IMR-90 (cell line): ENCODE results near the gene ADAMTS14. TPM values are rescaled to one million over a fixed set of nuclear protein-coding genes. Genes with fewer than 3 reads are reported as not detected.
A peak's percentile ranks its signal among the peaks of the same experiment; 100 is the strongest.

Experiments used
- ATAC-seq: fragments of 200-7000 bp; cut with Tn5 transposase; 2 replicates; pipeline ENCODE4 v1.9.1; 2020; ENCODE audit warnings: low read depth, mild to moderate bottlenecking, moderate library complexity
- BruUV-seq: library from RNA; stranded (reverse); fragments of 400-500 nt; replicated peaks from 2 replicates; lab custom pipeline; 2021; lab: Mats Ljungman, UMichigan
- CTCF ChIA-PET: fragments of 300-600 bp; formaldehyde crosslinking; extraction: SDS; loops from one replicate; lab custom pipeline; 2021; ENCODE audit warnings: antibody characterized with exemption; lab: Yijun Ruan, JAX
- POLR2A ChIA-PET: fragments of 300-600 bp; sonication (Branson Sonifier 250); formaldehyde crosslinking; loops from one replicate; lab custom pipeline; 2022; ENCODE audit warnings: antibody characterized with exemption; ENCODE audit not compliant: unreplicated experiment; lab: Charles Lee
- DNase-seq: peaks from one replicate; pipeline ENCODE4 v3.0.0; 2013
- H2AFZ ChIP-seq: replicated peaks from 2 replicates; pipeline ENCODE3; 2013; ENCODE audit warnings: low read length, mild to moderate bottlenecking; ENCODE audit not compliant: poor library complexity
- H2AK5ac ChIP-seq: 2 replicates; pipeline ENCODE4 v1.6.1; 2013; ENCODE audit warnings: low read depth, low read length, inconsistent platforms
- H2AK9ac ChIP-seq: replicated peaks from 2 replicates; pipeline ENCODE3; 2013; ENCODE audit warnings: mild to moderate bottlenecking, low read depth, low read length, moderate library complexity; ENCODE audit not compliant: poor library complexity
- H2BK120ac ChIP-seq: 2 replicates; pipeline ENCODE4 v1.6.1; 2013; ENCODE audit warnings: low read depth, low read length, inconsistent platforms
- H2BK15ac ChIP-seq: 3 replicates; pipeline ENCODE4 v1.6.1; 2013; ENCODE audit warnings: low read depth, low read length, inconsistent platforms
- H2BK20ac ChIP-seq: 2 replicates; pipeline ENCODE4 v1.6.1; 2013; ENCODE audit warnings: low read depth, mild to moderate bottlenecking, inconsistent platforms, low read length, moderate library complexity
- H2BK5ac ChIP-seq: 2 replicates; pipeline ENCODE4 v1.6.1; 2013; ENCODE audit warnings: mild to moderate bottlenecking, low read depth, low read length, inconsistent platforms; ENCODE audit not compliant: poor library complexity, severe bottlenecking
- H3K14ac ChIP-seq: replicated peaks from 2 replicates; pipeline ENCODE4 v1.6.1; 2013; ENCODE audit warnings: low read depth, low read length, inconsistent platforms
- H3K18ac ChIP-seq: 2 replicates; pipeline ENCODE4 v1.6.1; 2013; ENCODE audit warnings: low read depth, low read length, control low read depth
- H3K23ac ChIP-seq: 2 replicates; pipeline ENCODE4 v1.6.1; 2013; ENCODE audit warnings: low read depth, low read length, inconsistent platforms
- H3K27ac ChIP-seq: 2 replicates; pipeline ENCODE4 v1.5.1; 2013; ENCODE audit warnings: mild to moderate bottlenecking, control low read depth, low read length; ENCODE audit not compliant: insufficient read depth
- H3K27me3 ChIP-seq: 2 replicates; pipeline ENCODE4 v1.6.1; 2013; ENCODE audit warnings: low read length; ENCODE audit not compliant: control insufficient read depth, insufficient read depth
- H3K36me3 ChIP-seq: 2 replicates; pipeline ENCODE4 v1.6.1; 2013; ENCODE audit warnings: low read length, mixed read lengths; ENCODE audit not compliant: control insufficient read depth, insufficient read depth
- H3K4ac ChIP-seq: 2 replicates; pipeline ENCODE4 v1.6.1; 2013; ENCODE audit warnings: low read depth, low read length, inconsistent platforms
- H3K4me1 ChIP-seq: 2 replicates; pipeline ENCODE4 v1.6.1; 2013; ENCODE audit warnings: low read length, mixed read lengths; ENCODE audit not compliant: control insufficient read depth, insufficient read depth
- H3K4me2 ChIP-seq: 2 replicates; pipeline ENCODE4 v1.6.1; 2013; ENCODE audit warnings: low read depth, mild to moderate bottlenecking, control low read depth, low read length, moderate library complexity
- H3K4me3 ChIP-seq: 2 replicates; pipeline ENCODE4 v1.5.1; 2013; ENCODE audit warnings: low read depth, mild to moderate bottlenecking, control low read depth, low read length, moderate library complexity; ENCODE audit not compliant: insufficient read depth
- H3K56ac ChIP-seq: 2 replicates; pipeline ENCODE4 v1.6.1; 2013; ENCODE audit warnings: low read length, inconsistent platforms; ENCODE audit not compliant: insufficient read depth; ENCODE audit errors: extremely low read depth
- H3K79me1 ChIP-seq, 2 experiments: 2 replicates each; pipeline ENCODE4 v1.6.1; 2013; ENCODE audit warnings: low read length in 2 of 2, inconsistent platforms in 1 of 2, low read depth in 1 of 2
- H3K9ac ChIP-seq: 2 replicates; pipeline ENCODE4 v1.6.1; 2013; ENCODE audit warnings: low read depth, low read length, control low read depth
- H3K9me1 ChIP-seq: 2 replicates; pipeline ENCODE4 v1.6.1; 2013; ENCODE audit warnings: low read length, inconsistent platforms; ENCODE audit not compliant: insufficient read depth
- H3K9me3 ChIP-seq: 2 replicates; pipeline ENCODE4 v1.6.1; 2013; ENCODE audit warnings: low read length; ENCODE audit not compliant: control insufficient read depth, insufficient read depth
- H4K20me1 ChIP-seq: 2 replicates; pipeline ENCODE4 v1.6.1; 2013; ENCODE audit warnings: low read length, inconsistent platforms; ENCODE audit not compliant: insufficient read depth
- H4K5ac ChIP-seq: 2 replicates; pipeline ENCODE4 v1.6.1; 2013; ENCODE audit warnings: mild to moderate bottlenecking, low read depth, low read length, control low read depth
- H4K8ac ChIP-seq, 2 experiments: 2 replicates each; pipeline ENCODE4 v1.6.1; 2013; ENCODE audit warnings: low read depth in 2 of 2, low read length in 2 of 2, control low read depth in 1 of 2, inconsistent platforms in 1 of 2
- H4K91ac ChIP-seq: 2 replicates; pipeline ENCODE4 v1.6.1; 2013; ENCODE audit warnings: low read depth, low read length, inconsistent platforms; ENCODE audit not compliant: insufficient read depth
- BHLHE40 ChIP-seq: fragments of 150-350 bp; IDR thresholded peaks from 2 replicates; pipeline ENCODE4 v1.6.1; 2016; ENCODE audit warnings: mild to moderate bottlenecking, low read depth, low read length
- SMC3 ChIP-seq: fragments of 150-350 bp; IDR thresholded peaks from 2 replicates; pipeline ENCODE4 v1.6.1; 2016; ENCODE audit warnings: low read depth, mild to moderate bottlenecking, antibody characterized with exemption, low read length, moderate library complexity
- WGBS, 2 experiments: methylation state at CpG; one replicate each; pipeline versions ENCODE4 v1.1.5 to v1.1.7; 2013; ENCODE audit warnings: missing lambda C conversion rate in 2 of 2; ENCODE audit not compliant: insufficient read length in 1 of 2; ENCODE audit errors: extremely low coverage in 2 of 2; 5-methylcytosine and 5-hydroxymethylcytosine counted together
- dilution Hi-C: fragments of 300-500 bp; cut with HindIII; formaldehyde crosslinking; loops from one replicate; pipeline ENCODE4 v1.14.3; 2018; ENCODE audit warnings: low sequenced_read_pairs; ENCODE audit not compliant: unreplicated experiment
- in situ Hi-C: fragments of 300-500 bp; cut with MboI; formaldehyde crosslinking; loops from 3 replicates; pipeline ENCODE4 v1.14.3; 2019; ENCODE audit warnings: low sequenced_read_pairs, inconsistent platforms, mixed read lengths
- intact Hi-C: fragments of 100-400 bp; cut with micrococcal nuclease; formaldehyde crosslinking; loops from 2 replicates; pipeline ENCODE4 v1.10.0; 2022
- polyA plus RNA-seq, 3 experiments: library from polyadenylated mRNA; depleted of rRNA; stranded (reverse); fragments of >200 nt; gene quantifications; 2 replicates each; pipeline ENCODE4 v1.2.3, GENCODE V29; 2012; ENCODE audit warnings: low replicate concordance in 1 of 3
- total RNA-seq: library from RNA; depleted of rRNA; stranded (reverse); fragments of >200 nt; gene quantifications from 2 replicates; pipeline ENCODE4 v1.2.3, GENCODE V29; 2012

ADAMTS14 gene
- total and polyA plus RNA-seq, 2 of the 4 experiments (the other 2 are of a cell fraction), result under 0.01 to 0.31 TPM

DNA sequence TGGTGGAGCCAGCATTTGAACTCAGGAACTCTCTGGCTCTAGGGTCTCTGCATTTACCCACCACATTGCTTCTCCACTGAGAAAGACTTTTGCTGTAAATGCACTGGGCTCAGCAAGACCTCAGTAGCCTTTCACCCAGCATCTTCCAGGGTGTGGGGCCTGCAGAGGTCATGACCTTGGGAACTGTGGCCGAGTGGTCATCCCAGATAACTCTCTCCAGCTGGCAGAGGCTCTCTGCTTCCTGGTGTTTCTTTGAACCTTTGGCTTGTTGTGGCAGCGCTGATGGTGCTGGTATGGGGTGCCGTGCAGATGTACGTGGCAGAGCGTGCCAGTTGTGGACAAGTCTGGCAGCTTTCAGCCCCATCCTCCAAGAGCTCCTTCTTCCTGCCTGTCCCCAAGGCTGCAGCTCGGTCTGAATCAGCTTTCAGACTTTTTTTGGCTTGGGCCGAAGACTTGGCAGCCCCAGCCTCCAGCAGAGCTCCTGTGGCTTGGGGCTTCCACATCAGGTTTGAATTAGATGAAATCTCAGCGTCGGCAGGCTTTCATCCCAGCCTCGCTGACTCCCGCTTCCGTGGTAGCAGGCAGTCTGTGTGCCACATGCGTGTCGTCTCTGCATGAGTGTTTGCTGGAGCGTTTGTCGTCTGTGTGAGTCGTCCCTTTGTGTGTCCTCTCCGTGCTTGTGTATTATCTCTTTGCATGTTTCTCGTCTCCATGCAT is 21.5 kb downstream of the ADAMTS14 start (continued):
- TF ChIP-seq BHLHE40, result no peak

DNA sequence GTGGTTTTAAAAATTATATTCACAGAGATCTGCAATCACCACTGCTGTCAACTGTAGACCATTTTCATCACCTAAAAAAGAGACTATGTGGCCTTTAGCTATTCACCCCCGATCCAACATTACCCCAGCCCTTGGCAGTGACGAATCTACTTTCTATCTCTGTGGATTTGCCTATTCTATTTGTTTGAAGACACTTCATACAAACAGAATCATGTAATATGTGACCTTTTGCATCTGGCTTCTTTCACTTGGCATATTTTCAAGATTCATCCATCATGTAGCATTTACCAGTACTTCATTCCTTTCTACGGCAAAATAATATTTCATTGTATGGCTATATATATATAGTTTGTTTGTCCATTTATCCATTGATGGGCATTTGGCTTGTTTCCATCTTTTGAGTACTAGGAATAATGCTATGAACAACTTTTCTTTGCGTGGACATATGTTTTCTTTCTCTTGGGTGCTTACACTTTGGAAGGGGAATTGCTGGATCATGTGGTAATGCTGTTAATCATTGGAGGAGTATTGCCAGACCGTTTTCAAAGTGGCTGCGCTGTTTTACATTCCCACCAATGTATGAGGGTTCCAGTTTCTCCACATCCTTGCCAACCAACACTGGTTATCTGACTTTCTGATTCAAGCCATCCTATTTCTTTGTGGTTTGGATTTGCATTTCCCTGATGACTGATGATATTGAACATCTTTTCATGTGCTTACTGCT is 22.3 kb downstream of the ADAMTS14 start:
- Histone ChIP-seq H3K14ac (no peak overlapping the region), H3K4ac (no peak overlapping the region), H3K27ac (no peak overlapping the region), H3K4me2 (no peak overlapping the region), H3K56ac (no peak overlapping the region), H2AK5ac (no peak overlapping the region), H2BK15ac (no peak overlapping the region), H3K79me1 (no peaks in the 10 kb centered on the region), H3K23ac (no peak overlapping the region), H4K20me1 (no peaks in the 10 kb centered on the region), H3K4me3 (no peak overlapping the region), H2BK5ac (no peak overlapping the region), H3K36me3 (no peaks in the 10 kb centered on the region), H2AFZ (no peak overlapping the region), H2BK120ac (no peak overlapping the region), H3K9ac (no peak overlapping the region), H2AK9ac (no peak overlapping the region), H4K5ac (no peak overlapping the region), H4K91ac (no peak overlapping the region), H3K9me1 (peaks cover 5% of the 10 kb centered on the region), H3K27me3 (peaks cover 30% of the 10 kb centered on the region), H3K9me3 (no peaks in the 10 kb centered on the region), H2BK20ac (no peak overlapping the region), H3K4me1 (peaks cover 14% of the 10 kb centered on the region; the same call in 1 of the 2 replicates), H4K8ac (no peak overlapping the region), H3K18ac (no peak overlapping the region)
- POLR2A ChIA-PET, result no interaction called here
- DNase-seq (peak; percentile 55), ATAC-seq (peak; percentile 56)
- dilution Hi-C loops (no loop called here), in situ Hi-C loops (no loop called here), intact Hi-C loops (no loop called here)
- CTCF ChIA-PET, result no interaction called here
- no TSS peak for BruUV-seq
- WGBS, 2 experiments, result no CpG with 5 or more reads among the region's 6 CpGs
- no peak for TF ChIP-seq SMC3
